SU-DHL-6 (cell line): Measurements from ENCODE around the gene JAKMIP1.

Experiments used
- H2AFZ ChIP-seq: fragments of 200-600 bp; sonication (generic); 2 replicates; pipeline ENCODE4 v1.6.1; 2014; ENCODE audit warnings: low read depth, mild to moderate bottlenecking, moderate library complexity, mixed read lengths, antibody characterized with exemption, low read length; ENCODE audit not compliant: severe bottlenecking
- H3F3A ChIP-seq: fragments of 200-600 bp; shearing (Covaris generic); 2 replicates; pipeline ENCODE4 v1.6.0; 2016; ENCODE audit warnings: antibody characterized with exemption, mild to moderate bottlenecking; ENCODE audit not compliant: insufficient read depth
- H3K27ac ChIP-seq: fragments of 200-600 bp; sonication (generic); 2 replicates; pipeline ENCODE4 v1.5.1; 2016; ENCODE audit warnings: low read depth, mild to moderate bottlenecking, low read length, moderate library complexity, mixed read lengths
- H3K27me3 ChIP-seq: fragments of 200-600 bp; sonication (generic), shearing (Covaris generic); 2 replicates; pipeline ENCODE4 v1.6.0; 2014; ENCODE audit warnings: mild to moderate bottlenecking, low read length
- H3K36me3 ChIP-seq: fragments of 200-600 bp; sonication (generic); 2 replicates; pipeline ENCODE4 v1.6.1; 2014; ENCODE audit warnings: mild to moderate bottlenecking, low read length, mixed read lengths
- H3K4me2 ChIP-seq: fragments of 300-600, 200-600 bp; shearing (Covaris generic), sonication (generic); 2 replicates; pipeline ENCODE4 v1.6.0; 2014; ENCODE audit warnings: low read length, low read depth, mild to moderate bottlenecking; ENCODE audit not compliant: poor library complexity, severe bottlenecking
- H3K4me3 ChIP-seq: fragments of 200-600 bp; sonication (generic); 2 replicates; pipeline ENCODE4 v1.5.1; 2014; ENCODE audit warnings: antibody characterized with exemption, low read length, mild to moderate bottlenecking, mixed read lengths; ENCODE audit not compliant: insufficient read depth, poor library complexity, severe bottlenecking
- H3K79me2 ChIP-seq: fragments of 200-600 bp; sonication (generic); 2 replicates; pipeline ENCODE4 v1.6.1; 2014; ENCODE audit warnings: mild to moderate bottlenecking, low read length, moderate library complexity; ENCODE audit not compliant: insufficient read depth
- H3K9ac ChIP-seq: fragments of 200-600 bp; sonication (generic); 2 replicates; pipeline ENCODE4 v1.7.0; 2014; ENCODE audit warnings: mild to moderate bottlenecking, low read length
- H3K9me2 ChIP-seq: fragments of 200-600 bp; sonication (generic); replicated peaks from 2 replicates; pipeline ENCODE4 v1.6.1; 2014; ENCODE audit warnings: low read length; ENCODE audit not compliant: insufficient read depth
- H3K9me3 ChIP-seq: fragments of 200-600 bp; sonication (generic); 2 replicates; pipeline ENCODE4 v1.6.1; 2014; ENCODE audit warnings: low read length, mixed read lengths; ENCODE audit not compliant: insufficient read depth
- H4K20me1 ChIP-seq: fragments of 200-600 bp; sonication (generic); 2 replicates; pipeline ENCODE4 v1.6.1; 2014; ENCODE audit warnings: low read depth, mild to moderate bottlenecking, antibody characterized with exemption, low read length, moderate library complexity, mixed read lengths
- CTCF ChIP-seq: fragments of 200-600 bp; sonication (generic); IDR thresholded peaks from one replicate; pipeline ENCODE4 v1.5.1; 2017; ENCODE audit warnings: antibody characterized with exemption, mild to moderate bottlenecking, low read length, moderate library complexity; ENCODE audit not compliant: insufficient read depth, poor library complexity, severe bottlenecking
- EZH2phosphoT487 ChIP-seq: fragments of 200-600 bp; sonication (generic), shearing (Covaris generic); conservative IDR thresholded peaks from 2 replicates; pipeline ENCODE4 v1.6.1; 2018; ENCODE audit warnings: mild to moderate bottlenecking, antibody characterized with exemption, low read length, moderate library complexity, mixed read lengths

JAKMIP1 gene

GRCh38 chr4:6047130-6047673 lies 153.1 kb downstream of the JAKMIP1 start:
- no peaks in the 10 kb centered on the region for H3K79me2 ChIP-seq
- H3F3A ChIP-seq = no peaks in the 10 kb centered on the region
- no peak overlapping the region for H3K9ac ChIP-seq
- H2AFZ ChIP-seq = no peak overlapping the region
- no peaks in the 10 kb centered on the region for H3K9me3 ChIP-seq
- no peaks in the 10 kb centered on the region for H4K20me1 ChIP-seq
- no peaks in the 10 kb centered on the region for H3K27me3 ChIP-seq
- H3K4me3 ChIP-seq = no peak overlapping the region
- H3K27ac ChIP-seq = no peak overlapping the region
- no peaks in the 10 kb centered on the region for H3K36me3 ChIP-seq
- H3K4me2 ChIP-seq = no peak overlapping the region
- H3K9me2 ChIP-seq = no peaks in the 10 kb centered on the region
- TF ChIP-seq EZH2phosphoT487 (no peak), CTCF (no peak)

- no peak overlapping the region for H3K9ac ChIP-seq
- no peak overlapping the region for H3K27ac ChIP-seq
- H3K27me3 ChIP-seq = no peaks in the 10 kb centered on the region
- no peaks in the 10 kb centered on the region for H3K9me3 ChIP-seq
- H4K20me1 ChIP-seq = no peaks in the 10 kb centered on the region
- no peaks in the 10 kb centered on the region for H3F3A ChIP-seq
- no peaks in the 10 kb centered on the region for H3K9me2 ChIP-seq
- no peak overlapping the region for H3K4me3 ChIP-seq
- no peaks in the 10 kb centered on the region for H3K36me3 ChIP-seq
- no peak for TF ChIP-seq CTCF
- TF ChIP-seq EZH2phosphoT487 = no peak
- H2AFZ ChIP-seq = no peak overlapping the region
- H3K79me2 ChIP-seq = no peaks in the 10 kb centered on the region
- no peak overlapping the region for H3K4me2 ChIP-seq
Measured at GRCh38 chr4:6046526-6047129, 153.7 kb downstream of the JAKMIP1 start.

- Histone ChIP-seq H3K4me3 (no peak overlapping the region), H3K27me3 (no peaks in the 10 kb centered on the region), H3K79me2 (no peaks in the 10 kb centered on the region), H3F3A (no peaks in the 10 kb centered on the region), H3K9me2 (no peaks in the 10 kb centered on the region), H4K20me1 (no peaks in the 10 kb centered on the region), H3K27ac (no peak overlapping the region), H3K9ac (no peak overlapping the region), H3K36me3 (no peaks in the 10 kb centered on the region), H2AFZ (no peak overlapping the region), H3K4me2 (no peak overlapping the region), H3K9me3 (no peaks in the 10 kb centered on the region)
- no peak for TF ChIP-seq EZH2phosphoT487
- no peak for TF ChIP-seq CTCF
Measured at GRCh38 chr4:6044805-6045204, 155.5 kb downstream of the JAKMIP1 start.
